Neural progenitor cell (in vitro differentiated cells): ENCODE results near the gene MACO1. TPM values are rescaled to one million over a fixed set of nuclear protein-coding genes. Genes with fewer than 3 reads are reported as not detected.
A peak's percentile ranks its signal among the peaks of the same experiment; 100 is the strongest.

Experiments used
- DNase-seq: peaks from one replicate; pipeline ENCODE4 v3.0.0-alpha.2; 2016; ENCODE audit warnings: low spot score
- H2AFZ ChIP-seq: fragments of 200-600 bp; sonication (generic); replicated peaks from 2 replicates; pipeline ENCODE4 v1.6.1; 2016; ENCODE audit warnings: antibody characterized with exemption
- H3F3A ChIP-seq: fragments of 200-600 bp; sonication (generic); 2 replicates; pipeline ENCODE4 v1.6.1; 2016; ENCODE audit warnings: antibody characterized with exemption, low read depth
- H3K27ac ChIP-seq: fragments of 200-600 bp; sonication (generic); 2 replicates; pipeline ENCODE4 v1.5.1; 2016; ENCODE audit warnings: mild to moderate bottlenecking
- H3K27me3 ChIP-seq: fragments of 200-600 bp; sonication (generic); 2 replicates; pipeline ENCODE4 v1.6.1; 2016; ENCODE audit warnings: mild to moderate bottlenecking, moderate library complexity
- H3K36me3 ChIP-seq: fragments of 200-600 bp; sonication (generic); 2 replicates; pipeline ENCODE4 v1.5.1; 2016
- H3K4me1 ChIP-seq: fragments of 200-600 bp; sonication (generic); 2 replicates; pipeline ENCODE4 v1.6.1; 2016; ENCODE audit warnings: mixed run types
- H3K4me2 ChIP-seq: fragments of 200-600 bp; sonication (generic); 2 replicates; pipeline ENCODE4 v1.6.1; 2016
- H3K4me3 ChIP-seq: fragments of 200-600 bp; sonication (generic); 2 replicates; pipeline ENCODE4 v1.5.1; 2016
- H3K79me2 ChIP-seq: fragments of 200-600 bp; sonication (generic); 2 replicates; pipeline ENCODE4 v1.6.1; 2016; ENCODE audit warnings: low read depth
- H3K9ac ChIP-seq: fragments of 200-600 bp; sonication (generic); 2 replicates; pipeline ENCODE4 v1.6.1; 2016
- H3K9me3 ChIP-seq: fragments of 200-600 bp; sonication (generic); 2 replicates; pipeline ENCODE4 v1.5.1; 2016; ENCODE audit warnings: low read depth
- H4K20me1 ChIP-seq: fragments of 200-600 bp; sonication (generic); 2 replicates; pipeline ENCODE4 v1.6.1; 2016; ENCODE audit warnings: low read depth
- H3K27ac Mint-ChIP-seq: 3 replicates; pipeline ENCODE4 v1.8.0; 2021; ENCODE audit warnings: mixed read lengths
- H3K27me3 Mint-ChIP-seq: 2 replicates; pipeline ENCODE4 v1.8.0; 2022; ENCODE audit warnings: low read depth, mild to moderate bottlenecking, inconsistent platforms, moderate library complexity, mixed read lengths; ENCODE audit not compliant: insufficient read depth
- H3K36me3 Mint-ChIP-seq: 3 replicates; pipeline ENCODE4 v1.8.0; 2021; ENCODE audit warnings: mixed read lengths
- H3K4me1 Mint-ChIP-seq: 3 replicates; pipeline ENCODE4 v1.8.0; 2021; ENCODE audit warnings: mixed read lengths
- H3K4me3 Mint-ChIP-seq: 3 replicates; pipeline ENCODE4 v1.8.0; 2021; ENCODE audit warnings: mild to moderate bottlenecking, moderate library complexity, mixed read lengths
- H3K9me3 Mint-ChIP-seq: 3 replicates; pipeline ENCODE4 v1.8.0; 2020; ENCODE audit warnings: mixed read lengths
- CTCF ChIP-seq: fragments of 200-600 bp; sonication (generic); IDR thresholded peaks from 2 replicates; pipeline ENCODE4 v1.5.1; 2017; ENCODE audit warnings: antibody characterized with exemption, mild to moderate bottlenecking
- EZH2 ChIP-seq: fragments of 200-600 bp; sonication (generic); IDR thresholded peaks from 2 replicates; pipeline ENCODE4 v1.6.1; 2017; ENCODE audit warnings: antibody characterized with exemption, mild to moderate bottlenecking, moderate library complexity
- EZH2phosphoT487 ChIP-seq: fragments of 200-600 bp; sonication (generic); IDR thresholded peaks from 2 replicates; pipeline ENCODE4 v1.6.1; 2017; ENCODE audit warnings: antibody characterized with exemption
- total RNA-seq: library from RNA; depleted of rRNA; stranded (reverse); fragments of >200 nt; gene quantifications from 2 replicates; pipeline ENCODE4 v1.2.3, GENCODE V29; 2015; ENCODE audit warnings: low replicate concordance

Gene MACO1
- total RNA-seq, 1 donor from 2014 or later = 17.7 TPM

GRCh38 chr1:25430967-25431881, 527 bp downstream of the MACO1 start:
- peak overlapping the region; percentile 55 for H3K9ac ChIP-seq
- H3K36me3 ChIP-seq = no peaks in the 10 kb centered on the region
- peak overlapping the region; percentile 81 for H3K4me2 ChIP-seq
- H2AFZ ChIP-seq = peak overlapping the region; percentile 96
- Mint-ChIP-seq H3K4me3 (peak overlapping the region; percentile 93), H3K4me1 (peaks cover 34% of the 10 kb centered on the region), H3K36me3 (no peaks in the 10 kb centered on the region), H3K9me3 (no peaks in the 10 kb centered on the region), H3K27me3 (peaks cover 9% of the 10 kb centered on the region), H3K27ac (no peak overlapping the region)
- peaks cover 22% of the 10 kb centered on the region for H3K27me3 ChIP-seq
- H3K79me2 ChIP-seq = peaks cover 44% of the 10 kb centered on the region
- peak overlapping the region; percentile 98 for H3K4me3 ChIP-seq
- H3F3A ChIP-seq = no peaks in the 10 kb centered on the region
- TF ChIP-seq CTCF = no peak
- TF ChIP-seq EZH2 = no peak
- TF ChIP-seq EZH2phosphoT487 = no peak
- H4K20me1 ChIP-seq = peaks cover 32% of the 10 kb centered on the region
- H3K27ac ChIP-seq = no peak overlapping the region
- H3K4me1 ChIP-seq = peaks cover 9% of the 10 kb centered on the region
- H3K9me3 ChIP-seq = no peaks in the 10 kb centered on the region
- DNase-seq = peak; percentile 80

- Histone ChIP-seq H3F3A (no peaks in the 10 kb centered on the region), H3K36me3 (no peaks in the 10 kb centered on the region), H4K20me1 (peaks cover 38% of the 10 kb centered on the region), H3K4me2 (peak overlapping the region; percentile 81), H3K4me1 (peaks cover 9% of the 10 kb centered on the region), H2AFZ (no peak overlapping the region), H3K9ac (peak overlapping the region; percentile 4), H3K27me3 (peaks cover 22% of the 10 kb centered on the region), H3K4me3 (peak overlapping the region; percentile 98), H3K79me2 (peaks cover 44% of the 10 kb centered on the region), H3K27ac (no peak overlapping the region), H3K9me3 (no peaks in the 10 kb centered on the region)
- peak overlapping the region; percentile 91 for H3K4me3 Mint-ChIP-seq
- no peaks in the 10 kb centered on the region for H3K9me3 Mint-ChIP-seq
- TF ChIP-seq CTCF (no peak), EZH2phosphoT487 (no peak), EZH2 (no peak)
- H3K36me3 Mint-ChIP-seq = no peaks in the 10 kb centered on the region
- peak; percentile 10 for DNase-seq
- no peak overlapping the region for H3K27ac Mint-ChIP-seq
- peaks cover 9% of the 10 kb centered on the region for H3K27me3 Mint-ChIP-seq
- peaks cover 34% of the 10 kb centered on the region for H3K4me1 Mint-ChIP-seq
Observed at GRCh38 chr1:25431955-25432719, 1.4 kb downstream of the MACO1 start.

- no peaks in the 10 kb centered on the region for H3K36me3 Mint-ChIP-seq
- no peak overlapping the region for H3K4me3 ChIP-seq
- no peaks in the 10 kb centered on the region for H3K36me3 ChIP-seq
- H3K4me2 ChIP-seq = peak overlapping the region; percentile 81
- H3K9me3 Mint-ChIP-seq = no peaks in the 10 kb centered on the region
- TF ChIP-seq CTCF (no peak), EZH2 (no peak), EZH2phosphoT487 (no peak)
- no peaks in the 10 kb centered on the region for H3K9me3 ChIP-seq
- H3K4me1 ChIP-seq = peaks cover 9% of the 10 kb centered on the region
- no peaks in the 10 kb centered on the region for H3F3A ChIP-seq
- H2AFZ ChIP-seq = no peak overlapping the region
- H3K27ac ChIP-seq = no peak overlapping the region
- H3K27me3 ChIP-seq = peaks cover 20% of the 10 kb centered on the region
- no peak for DNase-seq
- peaks cover 34% of the 10 kb centered on the region for H3K4me1 Mint-ChIP-seq
- H3K27me3 Mint-ChIP-seq = peaks cover 8% of the 10 kb centered on the region
- H3K4me3 Mint-ChIP-seq = peak overlapping the region; percentile 91
- no peak overlapping the region for H3K9ac ChIP-seq
- H3K27ac Mint-ChIP-seq = no peak overlapping the region
- peaks cover 44% of the 10 kb centered on the region for H3K79me2 ChIP-seq
- peaks cover 41% of the 10 kb centered on the region for H4K20me1 ChIP-seq
Observed at GRCh38 chr1:25432749-25433388, 2.2 kb downstream of the MACO1 start.
